Measurements from ENCODE around the gene HUS1B. TPM values are rescaled to one million over a fixed set of nuclear protein-coding genes. Genes with fewer than 3 reads are reported as not detected.
A peak's percentile ranks its signal among the peaks of the same experiment; 100 is the strongest.

Gene HUS1B
- total RNA-seq, 1 experiment from 2014 or later, result 0.94 TPM

- H3K4me1 ChIP-seq (replicated peaks; ENCODE audit: insufficient read depth), result peaks cover 6% of the 10 kb centered on the region; the same call in 1 of the 2 replicates
- no peaks in the 10 kb centered on the region for H3K9me3 ChIP-seq (ENCODE audit: insufficient read depth, low read depth)
- H3K4me3 ChIP-seq, result peak overlapping the region; percentile 80; the same call in 1 of the 2 replicates
- intact Hi-C loops (cut with micrococcal nuclease; ENCODE audit: unreplicated experiment), result no loop called here
- TF ChIP-seq EZH2 (IDR thresholded peaks at IDR 0.05; ENCODE audit: low read depth), result no peak
- TF ChIP-seq, protein P1, sequence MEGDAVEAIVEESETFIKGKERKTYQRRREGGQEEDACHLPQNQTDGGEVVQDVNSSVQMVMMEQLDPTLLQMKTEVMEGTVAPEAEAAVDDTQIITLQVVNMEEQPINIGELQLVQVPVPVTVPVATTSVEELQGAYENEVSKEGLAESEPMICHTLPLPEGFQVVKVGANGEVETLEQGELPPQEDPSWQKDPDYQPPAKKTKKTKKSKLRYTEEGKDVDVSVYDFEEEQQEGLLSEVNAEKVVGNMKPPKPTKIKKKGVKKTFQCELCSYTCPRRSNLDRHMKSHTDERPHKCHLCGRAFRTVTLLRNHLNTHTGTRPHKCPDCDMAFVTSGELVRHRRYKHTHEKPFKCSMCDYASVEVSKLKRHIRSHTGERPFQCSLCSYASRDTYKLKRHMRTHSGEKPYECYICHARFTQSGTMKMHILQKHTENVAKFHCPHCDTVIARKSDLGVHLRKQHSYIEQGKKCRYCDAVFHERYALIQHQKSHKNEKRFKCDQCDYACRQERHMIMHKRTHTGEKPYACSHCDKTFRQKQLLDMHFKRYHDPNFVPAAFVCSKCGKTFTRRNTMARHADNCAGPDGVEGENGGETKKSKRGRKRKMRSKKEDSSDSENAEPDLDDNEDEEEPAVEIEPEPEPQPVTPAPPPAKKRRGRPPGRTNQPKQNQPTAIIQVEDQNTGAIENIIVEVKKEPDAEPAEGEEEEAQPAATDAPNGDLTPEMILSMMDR (conservative IDR thresholded peaks at IDR 0.05), result no peak
- no peaks in the 10 kb centered on the region for H3K36me3 ChIP-seq (ENCODE audit: low read depth)
- no peak overlapping the region for H3K27ac ChIP-seq
- H3K27me3 ChIP-seq (ENCODE audit: insufficient read depth, low read depth), result no peaks in the 10 kb centered on the region
- no peak overlapping the region for H2AFZ ChIP-seq
- ChIA-PET CTCF (no interaction called here), POLR2A (ENCODE audit: unreplicated experiment) (no interaction called here)
- H3F3A ChIP-seq (ENCODE audit: insufficient read depth, low read depth), result no peaks in the 10 kb centered on the region
- peaks cover 34% of the 10 kb centered on the region for H3K79me2 ChIP-seq (ENCODE audit: low read depth)
- H3K4me2 ChIP-seq, result peak overlapping the region; percentile 78
- no peak for DNase-seq
- no peaks in the 10 kb centered on the region for H3K9me2 ChIP-seq (ENCODE audit: insufficient read depth)
- peaks cover 7% of the 10 kb centered on the region; the same call in 1 of the 2 replicates for H4K20me1 ChIP-seq (ENCODE audit: insufficient read depth)
- no TSS peak for BruUV-seq (replicated peaks)
These were observed 36.8 kb upstream of the HUS1B start for GRCh38 chr6:693723-694009.

DNA sequence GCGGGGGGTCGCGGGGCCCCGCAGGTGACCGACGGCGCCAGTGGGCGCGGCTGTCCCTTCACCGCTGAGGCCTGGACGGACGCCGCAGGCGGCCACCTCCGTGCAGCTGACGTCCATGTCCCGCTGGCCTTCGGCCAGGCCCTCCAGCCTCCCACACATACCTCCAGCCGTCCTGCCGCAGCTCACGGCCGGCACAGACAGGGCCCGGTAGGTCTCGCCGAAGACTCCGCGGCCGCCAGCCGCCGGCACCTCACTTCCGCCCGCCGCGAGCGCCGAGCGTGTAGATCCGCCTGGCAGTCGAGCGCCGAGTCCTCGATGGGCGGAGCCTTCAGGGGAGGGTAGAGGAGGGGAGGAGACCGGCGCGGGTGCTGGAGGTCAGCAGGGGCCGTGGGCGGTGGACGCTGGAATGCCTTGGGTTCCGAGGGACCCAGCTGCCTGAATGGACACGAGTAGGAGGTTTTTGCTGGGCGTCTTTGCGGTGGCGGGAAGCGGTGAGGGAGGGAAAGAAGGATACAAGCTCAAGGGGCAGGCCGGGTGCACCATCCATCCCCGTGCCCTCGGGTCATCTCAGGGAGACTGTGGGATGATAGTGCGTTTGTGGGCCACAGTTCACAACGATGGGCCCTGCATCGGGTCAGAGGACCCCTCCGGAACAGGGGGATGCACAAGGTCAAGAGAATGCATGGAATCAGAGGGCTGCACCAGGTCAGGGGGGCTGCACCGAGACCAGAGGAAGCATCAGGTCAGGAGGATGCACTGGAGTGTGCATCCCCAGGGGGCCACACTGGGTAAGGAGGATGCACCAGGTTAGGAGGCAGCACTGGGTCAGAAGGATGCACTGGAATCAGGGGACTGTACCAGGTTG is 36.2 kb upstream of the HUS1B start, which contains the start of gene EXOC2:
Gene EXOC2 (minus strand): TSS at position 282 of the 865 bp plus-strand sequence. CDS start 55,321 bp downstream, outside the sequence.
- peak within 1 kb of the TSS; percentile 84 for H2AFZ ChIP-seq
- no TSS peak for BruUV-seq (replicated peaks)
- H3K36me3 ChIP-seq (ENCODE audit: low read depth), result no peaks in the 10 kb centered on the region
- peaks cover 7% of the 10 kb centered on the region; the same call in 1 of the 2 replicates for H4K20me1 ChIP-seq (ENCODE audit: insufficient read depth)
- CTCF ChIA-PET, result interaction anchor here (0.6 kb wide), 1 partner anchor 642 kb away, joined by 3 read pairs; no protein-coding TSS in a partner anchor
- no peaks in the 10 kb centered on the region for H3K9me3 ChIP-seq (ENCODE audit: insufficient read depth, low read depth)
- DNase-seq, result peak; percentile 56 to 81
- H3K9me2 ChIP-seq (ENCODE audit: insufficient read depth), result no peaks in the 10 kb centered on the region
- H3K4me1 ChIP-seq (replicated peaks; ENCODE audit: insufficient read depth), result peaks cover 6% of the 10 kb centered on the region; the same call in 1 of the 2 replicates
- H3K4me3 ChIP-seq, result peak within 1 kb of the TSS; percentile 80
- no peak for TF ChIP-seq EZH2 (IDR thresholded peaks at IDR 0.05; ENCODE audit: low read depth)
- TF ChIP-seq, protein P1 (conservative IDR thresholded peaks at IDR 0.05), result no peak
- no peaks in the 10 kb centered on the region for H3K27me3 ChIP-seq (ENCODE audit: insufficient read depth, low read depth)
- intact Hi-C loops (cut with micrococcal nuclease; ENCODE audit: unreplicated experiment), result no loop called here
- peak within 1 kb of the TSS; percentile 78 for H3K4me2 ChIP-seq
- H3K27ac ChIP-seq, result peak within 1 kb of the TSS; percentile 49; the same call in 1 of the 2 replicates
- H3F3A ChIP-seq (ENCODE audit: insufficient read depth, low read depth), result no peaks in the 10 kb centered on the region
- H3K79me2 ChIP-seq (ENCODE audit: low read depth), result peaks cover 34% of the 10 kb centered on the region
- POLR2A ChIA-PET (ENCODE audit: unreplicated experiment), result interaction anchor here (0.6 to 0.7 kb wide), 2 partner anchors 10 to 22 kb away, joined by 9 to 17 read pairs; no protein-coding TSS in a partner anchor

- no peaks in the 10 kb centered on the region for H3F3A ChIP-seq (ENCODE audit: insufficient read depth, low read depth)
- TF ChIP-seq EZH2 (IDR thresholded peaks at IDR 0.05; ENCODE audit: low read depth), result no peak
- TF ChIP-seq, protein P1 (conservative IDR thresholded peaks at IDR 0.05), result no peak
- peak overlapping the region; percentile 80 for H3K4me3 ChIP-seq
- H3K9me2 ChIP-seq (ENCODE audit: insufficient read depth), result no peaks in the 10 kb centered on the region
- peak overlapping the region; percentile 49; the same call in 1 of the 2 replicates for H3K27ac ChIP-seq
- no peaks in the 10 kb centered on the region for H3K27me3 ChIP-seq (ENCODE audit: insufficient read depth, low read depth)
- ChIA-PET POLR2A (ENCODE audit: unreplicated experiment) (interaction anchor here (0.6 to 0.7 kb wide), 4 partner anchors 9 to 732 kb away, joined by 17 to 40 read pairs (median 22); no protein-coding TSS in a partner anchor), CTCF (interaction anchor here (0.6 kb wide), 1 partner anchor 642 kb away, joined by 3 read pairs; no protein-coding TSS in a partner anchor)
- BruUV-seq (replicated peaks), result no TSS peak
- peaks cover 34% of the 10 kb centered on the region for H3K79me2 ChIP-seq (ENCODE audit: low read depth)
- H4K20me1 ChIP-seq (ENCODE audit: insufficient read depth), result peaks cover 7% of the 10 kb centered on the region; the same call in 1 of the 2 replicates
- H3K9me3 ChIP-seq (ENCODE audit: insufficient read depth, low read depth), result no peaks in the 10 kb centered on the region
- peak overlapping the region; percentile 76 for H3K4me2 ChIP-seq
- peak overlapping the region; percentile 75 for H2AFZ ChIP-seq
- H3K4me1 ChIP-seq (replicated peaks; ENCODE audit: insufficient read depth), result peaks cover 6% of the 10 kb centered on the region; the same call in 1 of the 2 replicates
- H3K36me3 ChIP-seq (ENCODE audit: low read depth), result no peaks in the 10 kb centered on the region
- intact Hi-C loops (cut with micrococcal nuclease; ENCODE audit: unreplicated experiment), result no loop called here
- DNase-seq, result peak; percentile 48 to 62
These were observed 35.5 kb upstream of the HUS1B start for GRCh38 chr6:692356-692851.
